ENCODE data around the gene ENOPH1.
"Not testable (repeated sequence)": the region's sequence is repeated elsewhere in the genome, so short reads cannot be mapped to it uniquely, and the experiment has no call there.

The ENOPH1 gene

GRCh38 chr4:82473621-82474164 is 43.3 kb downstream of the ENOPH1 start:
- no peak for DNase-seq

GRCh38 chr4:82475931-82476330 is 45.5 kb downstream of the ENOPH1 start:
- not testable (repeated sequence) for DNase-seq

GRCh38 chr4:82477469-82477868 is 47.1 kb downstream of the ENOPH1 start:
- DNase-seq, result not testable (repeated sequence)

- no peak for DNase-seq
Observed at GRCh38 chr4:82479562-82479961, 49.2 kb downstream of the ENOPH1 start.

- no peak for DNase-seq
Observed at GRCh38 chr4:82480771-82481505, 50.5 kb downstream of the ENOPH1 start.

- DNase-seq, result no peak
Observed at GRCh38 chr4:82481506-82481840, 51.1 kb downstream of the ENOPH1 start.

GRCh38 chr4:82482387-82482786 is 52.0 kb downstream of the ENOPH1 start:
- DNase-seq, result no peak

GRCh38 chr4:82484996-82485783 is 54.8 kb downstream of the ENOPH1 start:
- no peak for DNase-seq

GRCh38 chr4:82489076-82489475 is 58.7 kb downstream of the ENOPH1 start:
- DNase-seq, result no peak

- DNase-seq, result no peak
Observed at GRCh38 chr4:82489987-82490386, 59.6 kb downstream of the ENOPH1 start.

- no peak for DNase-seq
Observed at GRCh38 chr4:82491251-82491960, 61.0 kb downstream of the ENOPH1 start.

GRCh38 chr4:82493721-82494425 is 63.5 kb downstream of the ENOPH1 start:
- no peak for DNase-seq

- no peak for DNase-seq
Observed at GRCh38 chr4:82495666-82496065, 65.3 kb downstream of the ENOPH1 start.

- DNase-seq, result no peak
Observed at GRCh38 chr4:82496349-82496748, 66.0 kb downstream of the ENOPH1 start.

- no peak for DNase-seq
Observed at GRCh38 chr4:82499738-82500434, 69.5 kb downstream of the ENOPH1 start.

GRCh38 chr4:82500435-82501153 is 70.2 kb downstream of the ENOPH1 start:
- no peak for DNase-seq

- DNase-seq, result no peak
Observed at GRCh38 chr4:82501154-82501442, 70.7 kb downstream of the ENOPH1 start.

GRCh38 chr4:82508011-82508410 is 77.6 kb downstream of the ENOPH1 start:
- no peak for DNase-seq

- no peak for DNase-seq
Observed at GRCh38 chr4:82508806-82509428, 78.5 kb downstream of the ENOPH1 start.

GRCh38 chr4:82510216-82510615 is 79.8 kb downstream of the ENOPH1 start:
- DNase-seq, result no peak
